GM12873 (cell line): Measurements from ENCODE around the gene ERVH48-1.
A peak's percentile ranks its signal among the peaks of the same experiment; 100 is the strongest.

Source experiments
- CTCF ChIP-seq: IDR thresholded peaks from 2 replicates; pipeline ENCODE4 v1.5.1; 2012; ENCODE audit warnings: low read depth, mild to moderate bottlenecking, moderate library complexity, low read length, control low read depth; ENCODE audit not compliant: insufficient read depth; ENCODE audit errors: missing control alignments

ERVH48-1 gene

GRCh38 chr21:42925114-42925926, at the start of gene ERVH48-1:
TSS of gene ERVH48-1 (minus strand) at chr21:42925630. CDS start at chr21:42919006, 6,624 bp downstream.
- no peak for TF ChIP-seq CTCF

- no peak for TF ChIP-seq CTCF
Observed at GRCh38 chr21:42973991-42974831, 48.8 kb upstream of the ERVH48-1 start, which contains the start of gene PKNOX1. TSS of gene PKNOX1 (plus strand) at chr21:42974562. CDS start at chr21:43004382, 29,820 bp downstream.

- peak; percentile 14 for TF ChIP-seq CTCF
Observed at GRCh38 chr21:42973309-42973990, 48.0 kb upstream of the ERVH48-1 start.

GRCh38 chr21:42971897-42972275, 46.5 kb upstream of the ERVH48-1 start:
- TF ChIP-seq CTCF = no peak

- no peak for TF ChIP-seq CTCF
Observed at GRCh38 chr21:42970946-42971653, 45.7 kb upstream of the ERVH48-1 start.

GRCh38 chr21:42969193-42969600, 43.8 kb upstream of the ERVH48-1 start:
- no peak for TF ChIP-seq CTCF

- no peak for TF ChIP-seq CTCF
Observed at GRCh38 chr21:42965211-42965560, 39.8 kb upstream of the ERVH48-1 start.
